H9 (cell line): ENCODE results near the gene ACTN3. TPM values are rescaled to one million over a fixed set of nuclear protein-coding genes. Genes with fewer than 3 reads are reported as not detected.
"Not testable (repeated sequence)": the region's sequence is repeated elsewhere in the genome, so short reads cannot be mapped to it uniquely, and the experiment has no call there.

Source experiments
- DNase-seq: peaks from one replicate; pipeline ENCODE4 v3.0.0-alpha.2; 2017
- H2AFZ ChIP-seq: one replicate; pipeline ENCODE4 v1.6.1; 2013; ENCODE audit warnings: mild to moderate bottlenecking, low read length, control low read depth, moderate library complexity
- H2AK5ac ChIP-seq: 2 replicates; pipeline ENCODE4 v1.6.1; 2013; ENCODE audit warnings: low read length, control low read depth, mixed read lengths; ENCODE audit not compliant: insufficient read length
- H2BK120ac ChIP-seq: one replicate; pipeline ENCODE4 v1.6.1; 2013; ENCODE audit warnings: low read depth, mild to moderate bottlenecking, low read length, control low read depth, inconsistent platforms; ENCODE audit not compliant: poor library complexity, severe bottlenecking
- H2BK12ac ChIP-seq: 2 replicates; pipeline ENCODE4 v1.6.1; 2013; ENCODE audit warnings: low read length, control low read depth, mixed read lengths, low read depth; ENCODE audit not compliant: insufficient read length
- H2BK15ac ChIP-seq: 2 replicates; pipeline ENCODE4 v1.6.1; 2013; ENCODE audit warnings: low read depth, low read length, control low read depth
- H2BK20ac ChIP-seq: one replicate; pipeline ENCODE4 v1.6.1; 2013; ENCODE audit warnings: low read depth, mild to moderate bottlenecking, low read length, control low read depth, inconsistent platforms; ENCODE audit not compliant: poor library complexity, severe bottlenecking
- H2BK5ac ChIP-seq: 2 replicates; pipeline ENCODE4 v1.6.1; 2013; ENCODE audit warnings: low read length, control low read depth, mixed read lengths; ENCODE audit not compliant: insufficient read length
- H3K14ac ChIP-seq: 2 replicates; pipeline ENCODE4 v1.6.1; 2013; ENCODE audit warnings: low read length, control low read depth; ENCODE audit not compliant: insufficient read depth
- H3K18ac ChIP-seq: 2 replicates; pipeline ENCODE4 v1.6.1; 2013; ENCODE audit warnings: low read depth, mild to moderate bottlenecking, mixed read lengths, low read length, control low read depth; ENCODE audit not compliant: insufficient read length
- H3K23ac ChIP-seq: 2 replicates; pipeline ENCODE4 v1.6.1; 2013; ENCODE audit warnings: low read length, control low read depth, mixed read lengths, low read depth; ENCODE audit not compliant: insufficient read length
- H3K23me2 ChIP-seq: 2 replicates; pipeline ENCODE4 v1.6.1; 2013; ENCODE audit warnings: low read depth, mild to moderate bottlenecking, mixed read lengths, low read length, control low read depth; ENCODE audit not compliant: insufficient read length, poor library complexity, severe bottlenecking
- H3K27ac ChIP-seq: 2 replicates; pipeline ENCODE4 v1.5.1; 2013; ENCODE audit warnings: low read length, control low read depth, mixed read lengths, low read depth; ENCODE audit not compliant: insufficient read length
- H3K27me3 ChIP-seq: 2 replicates; pipeline ENCODE4 v1.6.1; 2013; ENCODE audit warnings: low read length, control low read depth, inconsistent platforms; ENCODE audit not compliant: insufficient read depth
- H3K4ac ChIP-seq: 2 replicates; pipeline ENCODE4 v1.6.1; 2013; ENCODE audit warnings: low read depth, mild to moderate bottlenecking, control low read depth, inconsistent platforms, low read length, moderate library complexity
- H3K4me1 ChIP-seq: 2 replicates; pipeline ENCODE4 v1.6.1; 2013; ENCODE audit warnings: low read length, control low read depth, inconsistent platforms; ENCODE audit not compliant: insufficient read depth
- H3K4me2 ChIP-seq: 2 replicates; pipeline ENCODE4 v1.6.1; 2013; ENCODE audit warnings: low read length, control low read depth, mixed read lengths; ENCODE audit not compliant: insufficient read length, insufficient read depth
- H3K56ac ChIP-seq: 2 replicates; pipeline ENCODE4 v1.6.1; 2013; ENCODE audit warnings: low read depth, mild to moderate bottlenecking, mixed read lengths, low read length, control low read depth; ENCODE audit not compliant: insufficient read length
- H3K79me1 ChIP-seq: 2 replicates; pipeline ENCODE4 v1.6.1; 2013; ENCODE audit warnings: low read depth, mild to moderate bottlenecking, moderate library complexity, low read length, control low read depth, inconsistent platforms; ENCODE audit not compliant: insufficient read depth, poor library complexity, severe bottlenecking
- H3K79me2 ChIP-seq: 2 replicates; pipeline ENCODE4 v1.6.1; 2013; ENCODE audit warnings: low read length, control low read depth, inconsistent platforms; ENCODE audit not compliant: insufficient read depth
- H3K9ac ChIP-seq: 2 replicates; pipeline ENCODE4 v1.6.1; 2013; ENCODE audit warnings: low read length, control low read depth, mixed read lengths; ENCODE audit not compliant: insufficient read length; ENCODE audit errors: extremely low read depth
- H3K9me3 ChIP-seq: one replicate; pipeline ENCODE4 v1.6.1; 2013; ENCODE audit warnings: low read depth, low read length, inconsistent platforms; ENCODE audit not compliant: control insufficient read depth
- H3T11ph ChIP-seq: one replicate; pipeline ENCODE4 v1.6.1; 2013; ENCODE audit warnings: mild to moderate bottlenecking, low read length, control low read depth, inconsistent platforms
- H4K20me1 ChIP-seq: one replicate; pipeline ENCODE4 v1.6.1; 2013; ENCODE audit not compliant: control insufficient read depth, insufficient read length, insufficient read depth
- H4K5ac ChIP-seq: 2 replicates; pipeline ENCODE4 v1.6.1; 2013; ENCODE audit warnings: low read depth, mild to moderate bottlenecking, mixed read lengths, low read length, control low read depth; ENCODE audit not compliant: insufficient read length
- H4K8ac ChIP-seq: replicated peaks from 2 replicates; pipeline ENCODE4 v1.6.1; 2013; ENCODE audit warnings: low read length, control low read depth, mixed read lengths, low read depth; ENCODE audit not compliant: insufficient read length
- H4K91ac ChIP-seq: 2 replicates; pipeline ENCODE4 v1.6.1; 2013; ENCODE audit warnings: low read depth, mild to moderate bottlenecking, moderate library complexity, mixed read lengths, low read length, control low read depth; ENCODE audit not compliant: insufficient read length
- H3K27ac Mint-ChIP-seq, 3 experiments: 2 replicates in 2 of 3; 3 replicates in 1 of 3; pipeline ENCODE4 v1.8.0; 2020 to 2021; ENCODE audit warnings: mixed read lengths in 3 of 3, mild to moderate bottlenecking in 1 of 3, moderate library complexity in 1 of 3
- H3K27me3 Mint-ChIP-seq: 2 replicates; pipeline ENCODE4 v1.8.0; 2021; ENCODE audit warnings: low read depth, mild to moderate bottlenecking, moderate library complexity, mixed read lengths
- H3K36me3 Mint-ChIP-seq, 3 experiments: 2 replicates in 2 of 3; 3 replicates in 1 of 3; pipeline ENCODE4 v1.8.0; 2020 to 2021; ENCODE audit warnings: low read depth in 3 of 3, mixed read lengths in 3 of 3; ENCODE audit not compliant: insufficient read depth in 1 of 3
- H3K4me1 Mint-ChIP-seq, 2 experiments: 2 replicates each; pipeline ENCODE4 v1.8.0; 2020; ENCODE audit warnings: mixed read lengths in 2 of 2
- H3K4me3 Mint-ChIP-seq, 2 experiments: 2 replicates in 1 of 2; 3 replicates in 1 of 2; pipeline ENCODE4 v1.8.0; 2020 to 2021; ENCODE audit warnings: mild to moderate bottlenecking in 2 of 2, mixed read lengths in 2 of 2, moderate library complexity in 1 of 2
- H3K9me3 Mint-ChIP-seq, 2 experiments: 2 replicates in 1 of 2; 3 replicates in 1 of 2; pipeline ENCODE4 v1.8.0; 2020; ENCODE audit warnings: mild to moderate bottlenecking in 2 of 2, mixed read lengths in 2 of 2, moderate library complexity in 1 of 2
- WGBS: extraction: QIAGEN DNeasy Blood & Tissue Kit; methylation state at CpG from one replicate; pipeline ENCODE4 v1.1.7; 2013; ENCODE audit warnings: missing lambda C conversion rate, low lambda C conversion rate, mixed read lengths; ENCODE audit not compliant: insufficient read length; ENCODE audit errors: extremely low coverage; 5-methylcytosine and 5-hydroxymethylcytosine counted together
- total RNA-seq: library from RNA; stranded (reverse); gene quantifications from 2 replicates; pipeline ENCODE4 v1.2.1, GENCODE V29; 2021
- TF ChIP-seq, protein P1 (sequence below): fragments of 200-600 bp; sonication (generic); conservative IDR thresholded peaks from 3 replicates; pipeline ENCODE4 v1.8.0; 2021; ENCODE audit warnings: antibody characterized with exemption, mild to moderate bottlenecking

ACTN3 gene
- total RNA-seq, 1 experiment from 2014 or later, result 45.7 TPM

- no peak overlapping the region for H2AFZ ChIP-seq
- no peak overlapping the region for H3K56ac ChIP-seq
- H3K27ac ChIP-seq, result no peak overlapping the region
- H4K20me1 ChIP-seq, result no peaks in the 10 kb centered on the region
- H2AK5ac ChIP-seq, result no peak overlapping the region
- no peak overlapping the region for H4K5ac ChIP-seq
- H3K4me2 ChIP-seq, result no peak overlapping the region
- H3K27me3 ChIP-seq, result no peaks in the 10 kb centered on the region
- H3K79me1 ChIP-seq, result no peaks in the 10 kb centered on the region
- no peaks in the 10 kb centered on the region for H3K9me3 ChIP-seq
- H2BK15ac ChIP-seq, result no peak overlapping the region
- no peak overlapping the region for H2BK20ac ChIP-seq
- no peaks in the 10 kb centered on the region for H3K4me1 ChIP-seq
- H3K79me2 ChIP-seq, result no peaks in the 10 kb centered on the region
- no peak overlapping the region for H2BK120ac ChIP-seq
- no peak overlapping the region for H3T11ph ChIP-seq
- no peak for DNase-seq
- TF ChIP-seq, protein P1, sequence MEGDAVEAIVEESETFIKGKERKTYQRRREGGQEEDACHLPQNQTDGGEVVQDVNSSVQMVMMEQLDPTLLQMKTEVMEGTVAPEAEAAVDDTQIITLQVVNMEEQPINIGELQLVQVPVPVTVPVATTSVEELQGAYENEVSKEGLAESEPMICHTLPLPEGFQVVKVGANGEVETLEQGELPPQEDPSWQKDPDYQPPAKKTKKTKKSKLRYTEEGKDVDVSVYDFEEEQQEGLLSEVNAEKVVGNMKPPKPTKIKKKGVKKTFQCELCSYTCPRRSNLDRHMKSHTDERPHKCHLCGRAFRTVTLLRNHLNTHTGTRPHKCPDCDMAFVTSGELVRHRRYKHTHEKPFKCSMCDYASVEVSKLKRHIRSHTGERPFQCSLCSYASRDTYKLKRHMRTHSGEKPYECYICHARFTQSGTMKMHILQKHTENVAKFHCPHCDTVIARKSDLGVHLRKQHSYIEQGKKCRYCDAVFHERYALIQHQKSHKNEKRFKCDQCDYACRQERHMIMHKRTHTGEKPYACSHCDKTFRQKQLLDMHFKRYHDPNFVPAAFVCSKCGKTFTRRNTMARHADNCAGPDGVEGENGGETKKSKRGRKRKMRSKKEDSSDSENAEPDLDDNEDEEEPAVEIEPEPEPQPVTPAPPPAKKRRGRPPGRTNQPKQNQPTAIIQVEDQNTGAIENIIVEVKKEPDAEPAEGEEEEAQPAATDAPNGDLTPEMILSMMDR, result no peak
- no peak overlapping the region for H4K91ac ChIP-seq
- no peaks in the 10 kb centered on the region for H3K23me2 ChIP-seq
- Mint-ChIP-seq H3K27me3 (no peaks in the 10 kb centered on the region), H3K9me3 (no peaks in the 10 kb centered on the region), H3K4me1 (no peaks in the 10 kb centered on the region), H3K4me3 (no peak overlapping the region), H3K36me3 (peaks cover 2 to 72% (median 56%) of the 10 kb centered on the region in 3 experiments; a peak in 6 of 7 replicates), H3K27ac (no peak overlapping the region)
- no peak overlapping the region for H4K8ac ChIP-seq
- no peak overlapping the region for H3K9ac ChIP-seq
- H3K18ac ChIP-seq, result no peak overlapping the region
- no peak overlapping the region for H3K4ac ChIP-seq
- H2BK5ac ChIP-seq, result no peak overlapping the region
- no CpG with 5 or more reads among the region's 5 CpGs for WGBS
- H2BK12ac ChIP-seq, result no peak overlapping the region
- H3K14ac ChIP-seq, result no peak overlapping the region
- no peak overlapping the region for H3K23ac ChIP-seq
These were observed 57.5 kb downstream of the ACTN3 start for GRCh38 chr11:66604155-66604554.

DNA sequence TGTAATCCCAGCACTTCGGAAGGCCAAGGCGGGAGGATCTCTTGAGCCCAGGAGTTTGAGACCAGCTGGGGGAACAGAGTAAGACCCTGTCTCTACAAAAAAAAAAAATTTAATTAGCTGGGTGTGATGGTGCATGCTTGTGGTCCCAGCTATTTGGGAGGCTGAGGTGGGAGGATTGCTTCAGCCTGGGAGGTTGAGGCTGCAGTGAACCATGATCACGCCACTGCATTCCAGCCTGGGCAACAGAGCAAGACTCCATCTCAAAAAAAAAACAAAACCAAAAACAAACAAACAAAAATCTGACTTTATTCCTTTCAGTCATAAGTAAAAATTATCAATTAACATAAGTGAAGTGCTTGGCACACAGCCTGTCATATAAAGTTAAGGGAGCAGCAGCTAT, 59.9 kb downstream of the ACTN3 start:
- not testable (repeated sequence) for H2AFZ ChIP-seq, H3K79me2 ChIP-seq, H3K14ac ChIP-seq, H4K20me1 ChIP-seq, H3K9ac ChIP-seq, H3K4me1 ChIP-seq, H3K79me1 ChIP-seq, H2BK20ac ChIP-seq, H3K4me1 Mint-ChIP-seq, H3K23ac ChIP-seq, H3K4me2 ChIP-seq, H2BK5ac ChIP-seq, H4K91ac ChIP-seq, H3K4ac ChIP-seq, H4K5ac ChIP-seq, H3K27ac Mint-ChIP-seq, H3K23me2 ChIP-seq, H3K56ac ChIP-seq, H4K8ac ChIP-seq, H2AK5ac ChIP-seq, H2BK120ac ChIP-seq, H2BK15ac ChIP-seq, H3K27me3 ChIP-seq, H3K18ac ChIP-seq, DNase-seq, H2BK12ac ChIP-seq, H3K27me3 Mint-ChIP-seq, H3K9me3 ChIP-seq, H3K27ac ChIP-seq, H3K4me3 Mint-ChIP-seq, H3K9me3 Mint-ChIP-seq, H3T11ph ChIP-seq
- no CpG with 5 or more reads among the region's 3 CpGs for WGBS
- H3K36me3 Mint-ChIP-seq, result peaks cover 0 to 58% (median 50%) of the 10 kb centered on the region in 3 experiments; a peak in 6 of 7 replicates
